HG03064 (cell line): ENCODE data around the gene DBN1.

ENCODE experiments used
- ATAC-seq: cut with Tn5 transposase; IDR thresholded peaks from one replicate; pipeline ENCODE4 v1.9.1; 2021; ENCODE audit warnings: low read depth; ENCODE audit not compliant: unreplicated experiment

The DBN1 gene

DNA sequence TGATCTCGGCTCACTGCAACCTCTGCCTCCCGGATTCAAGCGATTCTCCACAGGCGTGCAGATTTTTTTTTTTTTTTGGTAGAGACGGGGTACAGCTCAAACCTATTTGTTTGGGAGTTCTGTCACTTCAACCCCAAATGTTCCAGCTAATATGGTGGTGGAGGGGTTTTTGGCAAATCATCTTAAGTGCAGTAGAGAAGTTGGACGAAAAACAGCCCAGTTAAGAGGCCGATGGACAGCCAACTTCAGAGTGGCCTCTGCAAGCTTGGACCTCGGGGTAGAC, 27.6 kb downstream of the DBN1 start:
- no peak for ATAC-seq

- ATAC-seq = no peak
These were observed 28.1 kb downstream of the DBN1 start for GRCh38 chr5:177445052-177445916.

GRCh38 chr5:177444106-177445051, 29.1 kb downstream of the DBN1 start:
- no peak for ATAC-seq

DNA sequence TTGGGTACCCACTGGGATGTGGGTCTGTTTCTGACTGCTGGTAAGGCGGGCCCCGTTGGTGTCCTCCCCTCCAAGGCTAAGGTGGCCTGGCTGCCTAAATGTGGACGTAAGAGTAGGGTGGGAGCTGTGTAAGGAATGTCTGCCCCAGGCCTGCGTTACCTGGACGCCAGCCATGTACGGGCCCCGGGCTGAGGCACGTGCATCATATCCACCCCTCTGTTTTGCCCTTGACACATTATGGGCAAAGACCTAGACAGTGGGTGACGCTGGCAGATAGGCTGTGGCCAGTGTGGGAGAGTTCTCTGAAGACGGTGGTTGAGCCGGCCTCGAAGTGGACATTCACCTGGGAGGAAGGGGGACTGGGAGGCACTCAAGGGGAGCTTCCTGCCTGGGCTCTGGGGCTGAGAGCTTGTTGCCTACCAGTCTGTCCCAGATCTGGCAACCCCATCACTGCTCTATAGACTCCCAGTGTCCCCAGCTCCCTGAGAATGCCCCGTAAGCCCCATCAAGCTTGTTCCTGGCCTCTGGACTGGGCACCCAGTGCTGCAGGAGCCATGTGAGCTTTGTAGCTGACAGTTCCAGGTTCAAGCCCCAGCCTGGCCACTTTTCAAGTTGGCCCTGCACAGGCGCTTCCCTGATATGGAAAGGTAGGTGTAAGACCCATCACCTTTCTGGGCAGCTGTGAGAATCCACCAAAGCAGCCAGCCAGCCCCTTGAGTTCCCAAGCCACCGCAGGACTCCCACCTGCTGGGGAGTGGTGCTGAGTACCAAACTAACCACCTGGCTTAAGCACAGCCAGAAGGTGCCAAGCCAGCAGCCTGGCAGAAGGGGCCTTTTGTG, 30.1 kb downstream of the DBN1 start:
- no peak for ATAC-seq

- no peak for ATAC-seq
These were observed 31.2 kb downstream of the DBN1 start for GRCh38 chr5:177442066-177442826.

DNA sequence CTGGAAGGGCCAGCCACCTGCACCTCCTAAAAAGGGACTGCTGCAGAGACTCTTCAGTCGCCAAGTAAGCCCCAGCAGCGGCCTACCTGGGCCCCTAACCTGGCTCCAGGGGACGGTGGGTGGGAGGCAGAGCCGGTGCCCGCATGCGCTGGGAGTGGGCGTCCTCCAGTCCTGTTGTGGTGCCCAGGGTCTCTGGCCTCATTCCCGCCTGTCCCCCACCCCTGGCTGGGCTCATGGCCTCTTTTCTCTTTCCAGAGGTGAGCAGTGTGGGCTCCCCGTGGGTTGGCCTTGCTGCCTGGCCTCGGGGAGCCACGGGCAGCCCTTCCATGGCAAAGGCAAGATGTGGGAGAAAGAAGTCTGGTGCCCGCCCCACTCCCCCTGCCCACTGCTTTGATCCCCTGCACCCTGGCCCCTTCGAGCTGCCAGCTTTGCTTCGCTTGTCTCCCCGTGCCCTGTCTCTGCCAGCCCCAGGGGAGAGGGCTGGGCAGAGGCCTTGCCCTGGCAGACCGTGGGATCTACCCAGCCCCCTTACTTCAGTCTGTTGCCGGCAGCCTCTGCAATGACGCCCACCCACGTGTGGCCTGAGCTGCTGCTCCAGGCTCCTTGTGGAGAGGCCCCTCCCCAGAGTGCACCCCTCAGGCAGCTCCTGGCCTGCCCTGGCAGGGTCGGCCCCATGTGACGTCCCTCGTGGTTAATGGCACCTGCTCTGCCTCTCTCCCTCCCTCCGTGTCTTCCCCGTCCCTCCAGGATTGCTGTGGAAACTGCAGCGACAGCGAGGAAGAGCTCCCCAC, 32.2 kb downstream of the DBN1 start:
- ATAC-seq = no peak

DNA sequence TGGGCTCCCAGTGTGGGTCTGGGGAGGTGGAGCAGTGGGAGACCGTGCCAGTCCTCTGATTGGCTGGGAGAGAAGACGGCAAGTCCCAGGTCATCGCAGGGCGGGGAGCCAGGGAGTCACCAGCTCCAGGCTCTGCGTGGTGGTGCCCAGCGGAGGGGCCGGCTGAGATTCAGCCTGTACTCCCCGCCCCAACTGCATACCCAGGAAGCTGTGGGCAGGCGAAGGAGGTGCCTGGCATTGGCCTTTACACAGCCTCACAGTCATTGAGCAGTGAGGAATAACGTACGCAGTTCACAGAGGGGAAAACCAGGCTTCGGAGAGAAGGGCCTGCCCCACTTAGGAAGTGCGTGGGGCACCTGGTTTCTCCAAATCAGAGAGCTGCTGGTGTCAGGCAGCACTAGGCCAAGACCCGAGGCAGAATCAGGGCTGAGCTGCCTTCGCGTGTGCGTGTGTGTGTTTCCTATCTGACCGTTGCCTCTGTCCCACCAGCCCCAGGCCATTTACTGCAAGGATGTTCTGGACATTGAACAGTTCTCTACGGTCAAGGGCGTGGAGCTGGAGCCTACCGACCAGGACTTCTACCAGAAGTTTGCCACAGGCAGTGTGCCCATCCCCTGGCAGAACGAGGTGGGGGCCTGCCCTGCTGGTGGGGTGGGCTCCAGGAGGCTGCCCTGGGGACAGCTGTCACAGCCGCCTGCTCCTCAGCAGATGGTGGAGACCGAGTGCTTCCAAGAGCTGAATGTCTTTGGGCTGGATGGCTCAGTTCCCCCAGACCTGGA, 33.0 kb downstream of the DBN1 start:
- no peak for ATAC-seq

GRCh38 chr5:177439518-177440053, 33.8 kb downstream of the DBN1 start:
- ATAC-seq = no peak

DNA sequence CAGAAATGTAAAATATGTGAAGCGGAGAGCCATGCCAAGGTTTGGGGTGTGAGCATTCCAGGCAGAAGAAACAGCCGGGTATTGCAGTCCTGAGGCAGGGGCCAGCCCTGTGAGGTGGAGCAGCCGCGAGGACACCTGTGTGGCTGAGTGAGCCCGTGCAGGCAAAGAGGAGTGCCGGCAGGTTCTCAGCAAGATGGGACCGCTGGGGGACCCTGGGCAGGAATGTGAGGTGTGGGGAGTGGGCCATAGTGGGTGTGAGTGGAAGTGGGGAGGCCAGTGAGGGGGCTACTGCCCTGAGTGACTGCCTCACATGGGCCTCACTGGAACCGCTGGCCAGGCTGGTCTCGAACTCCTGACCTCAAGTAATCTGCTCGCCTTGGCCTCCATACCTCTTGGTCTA, 35.0 kb downstream of the DBN1 start:
- ATAC-seq = no peak

GRCh38 chr5:177437623-177438022, 35.8 kb downstream of the DBN1 start:
- no peak for ATAC-seq

GRCh38 chr5:177435847-177436536, 37.4 kb downstream of the DBN1 start:
- ATAC-seq = no peak

DNA sequence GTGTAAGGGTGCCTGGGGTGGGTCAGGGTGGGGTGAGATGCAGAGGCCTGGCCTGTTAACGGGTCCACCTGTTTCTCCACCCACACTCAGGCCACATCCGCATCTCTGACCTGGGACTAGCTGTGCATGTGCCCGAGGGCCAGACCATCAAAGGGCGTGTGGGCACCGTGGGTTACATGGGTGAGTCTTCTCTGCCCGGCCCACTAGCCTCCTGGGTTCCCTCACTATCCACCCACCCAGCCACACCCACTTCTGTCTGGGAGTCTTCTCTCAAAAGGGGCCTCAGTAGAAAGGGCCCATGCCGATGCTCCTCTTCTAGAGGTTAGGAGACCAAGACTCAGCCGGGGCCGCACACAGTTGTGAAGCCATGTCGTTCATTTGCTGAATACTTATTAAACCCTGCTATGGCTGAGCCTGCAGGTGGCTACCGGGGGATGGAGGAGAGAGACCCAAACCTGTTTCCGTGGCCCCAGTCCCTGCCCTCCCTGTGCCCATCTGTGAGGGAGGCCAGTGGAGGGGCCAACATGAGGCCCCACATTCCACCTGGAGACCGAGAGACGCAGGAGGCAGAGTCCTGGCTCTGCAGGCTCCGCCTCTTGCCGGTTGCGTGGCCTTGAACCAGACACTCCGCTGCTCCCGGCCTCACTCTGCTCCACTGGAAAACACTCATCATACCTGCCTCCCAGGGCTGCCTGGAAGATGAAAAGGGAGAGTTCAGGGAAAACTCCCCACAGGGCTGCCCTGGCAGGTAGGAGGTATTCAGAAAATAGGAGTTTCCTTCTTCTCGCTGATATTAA, 38.3 kb downstream of the DBN1 start:
- ATAC-seq = no peak

- no peak for ATAC-seq
These were observed 39.0 kb downstream of the DBN1 start for GRCh38 chr5:177434437-177434836.

GRCh38 chr5:177433658-177434217, 39.7 kb downstream of the DBN1 start:
- ATAC-seq = no peak

DNA sequence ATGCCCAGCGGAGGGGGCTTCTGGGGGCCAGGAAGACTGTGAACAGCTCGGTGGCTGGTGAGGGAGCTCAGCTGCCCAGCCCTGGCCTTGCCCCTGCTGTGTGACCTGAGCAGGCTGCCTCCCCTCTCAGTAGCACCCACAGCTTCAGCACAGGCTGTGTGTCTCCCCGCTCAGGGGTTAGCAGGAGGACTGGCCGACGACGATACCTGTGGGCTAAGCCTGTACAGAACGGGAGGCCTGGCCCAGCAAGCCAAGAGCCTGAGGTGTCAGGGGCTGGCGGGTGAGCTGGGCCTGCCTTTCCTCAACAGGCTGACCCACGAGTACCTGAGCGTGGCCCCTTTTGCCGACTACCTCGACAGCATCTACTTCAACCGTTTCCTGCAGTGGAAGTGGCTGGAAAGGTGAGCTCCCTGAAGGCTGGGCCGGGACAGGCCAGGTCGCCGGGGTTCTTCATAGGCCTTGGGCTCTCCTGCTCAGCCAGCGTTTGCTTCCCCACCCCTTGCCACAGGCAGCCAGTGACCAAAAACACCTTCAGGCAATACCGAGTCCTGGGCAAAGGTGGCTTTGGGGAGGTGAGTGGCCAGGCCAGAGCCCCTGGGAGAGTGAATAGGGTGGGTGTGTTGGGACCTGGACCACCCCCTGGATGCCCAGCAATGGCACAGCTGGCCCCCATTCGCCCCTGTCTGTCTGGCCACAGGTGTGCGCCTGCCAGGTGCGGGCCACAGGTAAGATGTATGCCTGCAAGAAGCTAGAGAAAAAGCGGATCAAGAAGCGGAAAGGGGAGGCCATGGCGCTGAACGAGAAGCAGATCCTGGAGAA, 40.4 kb downstream of the DBN1 start:
- no peak for ATAC-seq
